GM23338 (cell line): Measurements from ENCODE around the gene OXCT2. TPM values are rescaled to one million over a fixed set of nuclear protein-coding genes. Genes with fewer than 3 reads are reported as not detected.

Source experiments
- ATAC-seq: fragments of 200-7000 bp; cut with Tn5 transposase; 3 replicates; pipeline ENCODE4 v1.9.1; 2020
- DNase-seq: peaks from one replicate; pipeline ENCODE4 v3.0.0-alpha.2; 2015; ENCODE audit warnings: low spot score
- H2AFZ ChIP-seq: fragments of 200-600 bp; sonication (generic); 2 replicates; pipeline ENCODE4 v1.8.0; 2016; ENCODE audit warnings: antibody characterized with exemption, mild to moderate bottlenecking, moderate library complexity
- H3F3A ChIP-seq: fragments of 200-600 bp; sonication (generic); replicated peaks from 2 replicates; pipeline ENCODE4 v1.8.0; 2017; ENCODE audit warnings: antibody characterized with exemption, mixed run types, low read depth
- H3K27ac ChIP-seq: fragments of 200-600 bp; sonication (generic); 2 replicates; pipeline ENCODE4 v1.6.1; 2016; ENCODE audit warnings: low read depth
- H3K27me3 ChIP-seq: fragments of 200-600 bp; sonication (generic); 2 replicates; pipeline ENCODE4 v1.8.0; 2016; ENCODE audit warnings: mild to moderate bottlenecking, mixed run types, moderate library complexity; ENCODE audit not compliant: insufficient read depth
- H3K36me3 ChIP-seq: fragments of 200-600 bp; sonication (generic); 2 replicates; pipeline ENCODE4 v1.8.0; 2016; ENCODE audit warnings: mild to moderate bottlenecking; ENCODE audit not compliant: insufficient read depth
- H3K4me1 ChIP-seq: fragments of 200-600 bp; sonication (generic); 2 replicates; pipeline ENCODE4 v1.8.0; 2016; ENCODE audit warnings: mild to moderate bottlenecking, moderate library complexity; ENCODE audit not compliant: insufficient read depth
- H3K4me2 ChIP-seq: fragments of 200-600 bp; sonication (generic); 2 replicates; pipeline ENCODE4 v1.7.1; 2017; ENCODE audit warnings: mixed run types
- H3K4me3 ChIP-seq: fragments of 200-600 bp; sonication (generic); 2 replicates; pipeline ENCODE4 v1.6.1; 2016; ENCODE audit warnings: mixed run types
- H3K79me2 ChIP-seq: fragments of 200-600 bp; sonication (generic); replicated peaks from 2 replicates; pipeline ENCODE4 v1.8.0; 2017; ENCODE audit warnings: mild to moderate bottlenecking; ENCODE audit not compliant: insufficient read depth
- H3K9me2 ChIP-seq: fragments of 200-600 bp; sonication (generic); 2 replicates; pipeline ENCODE4 v1.8.0; 2017; ENCODE audit not compliant: insufficient read depth
- H4K20me1 ChIP-seq: fragments of 200-600 bp; sonication (generic); replicated peaks from 2 replicates; pipeline ENCODE4 v1.8.0; 2017; ENCODE audit warnings: mild to moderate bottlenecking; ENCODE audit not compliant: insufficient read depth
- H3K27ac Mint-ChIP-seq: 2 replicates; pipeline ENCODE4 v1.8.0; 2020; ENCODE audit warnings: inconsistent platforms, mild to moderate bottlenecking, moderate library complexity, mixed read lengths
- H3K27me3 Mint-ChIP-seq: 3 replicates; pipeline ENCODE4 v1.8.0; 2022; ENCODE audit warnings: low read depth, mild to moderate bottlenecking, moderate library complexity, mixed read lengths, inconsistent platforms; ENCODE audit not compliant: insufficient read depth, poor library complexity
- H3K36me3 Mint-ChIP-seq: 3 replicates; pipeline ENCODE4 v1.8.0; 2021; ENCODE audit warnings: low read depth, mild to moderate bottlenecking, inconsistent platforms, moderate library complexity, mixed read lengths
- H3K4me1 Mint-ChIP-seq: 3 replicates; pipeline ENCODE4 v1.8.0; 2020; ENCODE audit warnings: mild to moderate bottlenecking, inconsistent platforms, mixed read lengths
- H3K4me3 Mint-ChIP-seq: 3 replicates; pipeline ENCODE4 v1.8.0; 2021; ENCODE audit warnings: moderate library complexity, mild to moderate bottlenecking, inconsistent platforms, mixed read lengths
- H3K9me3 Mint-ChIP-seq: 3 replicates; pipeline ENCODE4 v1.8.0; 2020; ENCODE audit warnings: moderate library complexity, mild to moderate bottlenecking, inconsistent platforms, mixed read lengths
- CREB1 ChIP-seq: fragments of 250-450 bp; sonication (Bioruptor Pico); IDR thresholded peaks from 2 replicates; pipeline ENCODE4 v1.5.0; 2020; ENCODE audit warnings: low read depth, mild to moderate bottlenecking, moderate library complexity
- CTCF ChIP-seq, 2 experiments: fragments of 200-600 bp in 1 of 2; sonication (generic) in 1 of 2; conservative IDR thresholded peaks; 2 replicates each; pipeline versions ENCODE4 v1.5.1 to v1.6.1; 2016 to 2017; ENCODE audit warnings: antibody characterized with exemption in 2 of 2, low read depth in 2 of 2, mild to moderate bottlenecking in 2 of 2, moderate library complexity in 1 of 2
- ETS1 ChIP-seq: IDR thresholded peaks from 2 replicates; pipeline ENCODE4 v1.6.1; 2016; ENCODE audit warnings: antibody characterized with exemption
- EZH2 ChIP-seq: fragments of 200-600 bp; sonication (generic); IDR thresholded peaks from one replicate; pipeline ENCODE4 v1.8.0; 2017; ENCODE audit warnings: antibody characterized with exemption, mild to moderate bottlenecking, low read depth; ENCODE audit not compliant: unreplicated experiment
- EZH2phosphoT487 ChIP-seq: fragments of 200-600 bp; sonication (generic); IDR thresholded peaks from one replicate; pipeline ENCODE4 v1.8.1; 2018; ENCODE audit warnings: antibody characterized with exemption; ENCODE audit not compliant: unreplicated experiment
- JUNB ChIP-seq: IDR thresholded peaks from one replicate; pipeline ENCODE4 v1.6.1; 2016; ENCODE audit warnings: antibody characterized with exemption; ENCODE audit not compliant: unreplicated experiment
- NANOG ChIP-seq: IDR thresholded peaks from 2 replicates; pipeline ENCODE4 v1.6.1; 2016; ENCODE audit warnings: antibody characterized with exemption, borderline replicate concordance
- POLR2AphosphoS5 ChIP-seq: IDR thresholded peaks from 2 replicates; pipeline ENCODE4 v1.6.1; 2016; ENCODE audit warnings: antibody characterized with exemption, low read depth
- REST ChIP-seq: IDR thresholded peaks from one replicate; pipeline ENCODE4 v1.6.1; 2018; ENCODE audit warnings: antibody characterized with exemption; ENCODE audit not compliant: unreplicated experiment
- STAT1 ChIP-seq: IDR thresholded peaks from one replicate; pipeline ENCODE4 v1.6.1; 2016; ENCODE audit warnings: antibody characterized with exemption; ENCODE audit not compliant: unreplicated experiment
- ZNF114 ChIP-seq: fragments of 250-450 bp; sonication (Bioruptor Pico); IDR thresholded peaks from 2 replicates; pipeline ENCODE4 v1.5.0; 2020; ENCODE audit warnings: mild to moderate bottlenecking, moderate library complexity
- ZNF331 ChIP-seq: fragments of 250-450 bp; sonication (Bioruptor Pico); IDR thresholded peaks from 2 replicates; pipeline ENCODE4 v1.5.0; 2020; ENCODE audit warnings: low read depth, mild to moderate bottlenecking, moderate library complexity
- ZNF462 ChIP-seq: fragments of 250-450 bp; sonication (Bioruptor Pico); IDR thresholded peaks from 2 replicates; pipeline ENCODE4 v1.5.0; 2020; ENCODE audit warnings: mild to moderate bottlenecking, moderate library complexity
- polyA plus RNA-seq: library from polyadenylated mRNA; unstranded; fragments of >200 nt; fragmentation: Nextera tagmentation; extraction: Ambion mirVana; gene quantifications from 2 replicates; pipeline ENCODE4 v1.2.1, GENCODE V29; 2016
- total RNA-seq: library from RNA; depleted of rRNA; stranded (reverse); fragments of >200 nt; shearing (Covaris generic); gene quantifications from 2 replicates; pipeline ENCODE4 v1.2.3, GENCODE V29; 2014

The OXCT2 gene
- total and polyA plus RNA-seq, 2 experiments from 2014 or later, result 1.4 to 2.8 TPM

- Mint-ChIP-seq H3K9me3 (no peaks in the 10 kb centered on the region), H3K4me3 (no peak overlapping the region), H3K27me3 (no peaks in the 10 kb centered on the region), H3K4me1 (no peaks in the 10 kb centered on the region; the same call in 2 of the 3 replicates), H3K36me3 (peaks cover 71% of the 10 kb centered on the region), H3K27ac (no peak overlapping the region)
- Histone ChIP-seq H3F3A (no peaks in the 10 kb centered on the region), H3K36me3 (peaks cover 68% of the 10 kb centered on the region), H3K4me3 (no peak overlapping the region), H3K79me2 (peaks cover 2% of the 10 kb centered on the region; the same call in 1 of the 2 replicates), H3K4me2 (no peak overlapping the region), H3K9me2 (no peaks in the 10 kb centered on the region), H3K4me1 (no peaks in the 10 kb centered on the region), H2AFZ (no peak overlapping the region), H3K27me3 (no peaks in the 10 kb centered on the region), H3K27ac (no peak overlapping the region), H4K20me1 (peaks cover 18% of the 10 kb centered on the region)
- no peak for TF ChIP-seq REST
- TF ChIP-seq EZH2, result no peak
- no peak for TF ChIP-seq ZNF331 (CRISPR knock-in tag)
- TF ChIP-seq JUNB, result no peak
- no peak for TF ChIP-seq STAT1
- no peak for TF ChIP-seq CREB1
- no peak for TF ChIP-seq ETS1
- no peak for TF ChIP-seq EZH2phosphoT487
- no peak for TF ChIP-seq CTCF (conservative IDR thresholded peaks at IDR 0.05; ENCODE audit: low read depth in 2 of 2)
- TF ChIP-seq NANOG, result no peak
- TF ChIP-seq ZNF114 (CRISPR knock-in tag), result no peak
- TF ChIP-seq POLR2AphosphoS5, result no peak
- no peak for TF ChIP-seq ZNF462 (CRISPR knock-in tag)
- ATAC-seq (no peak), DNase-seq (no peak)
Measured at GRCh38 chr1:39745016-39745670, 26.0 kb downstream of the OXCT2 start.
